Stimulated activated CD8-positive, alpha-beta memory T cell treated with anti-CD3 and anti-CD28 coated beads, Interleukin-2, amount 100 ng/mL, for 48 hours (primary cell): ENCODE results near the gene GPNMB.
"Not testable (repeated sequence)": the region's sequence is repeated elsewhere in the genome, so short reads cannot be mapped to it uniquely, and the experiment has no call there.

Source experiments
- DNase-seq, 2 donors: peaks; one replicate each; pipeline ENCODE4 v3.0.0-alpha.2; 2020; ENCODE audit warnings: low read depth in 2 of 2

Gene GPNMB

GRCh38 chr7:23306936-23307521 lies 60.5 kb downstream of the GPNMB start:
- no peak for DNase-seq

- no peak for DNase-seq
Observed at GRCh38 chr7:23308754-23309153, 62.2 kb downstream of the GPNMB start.

GRCh38 chr7:23312141-23312540 lies 65.6 kb downstream of the GPNMB start:
- DNase-seq, result not testable (repeated sequence)

DNA sequence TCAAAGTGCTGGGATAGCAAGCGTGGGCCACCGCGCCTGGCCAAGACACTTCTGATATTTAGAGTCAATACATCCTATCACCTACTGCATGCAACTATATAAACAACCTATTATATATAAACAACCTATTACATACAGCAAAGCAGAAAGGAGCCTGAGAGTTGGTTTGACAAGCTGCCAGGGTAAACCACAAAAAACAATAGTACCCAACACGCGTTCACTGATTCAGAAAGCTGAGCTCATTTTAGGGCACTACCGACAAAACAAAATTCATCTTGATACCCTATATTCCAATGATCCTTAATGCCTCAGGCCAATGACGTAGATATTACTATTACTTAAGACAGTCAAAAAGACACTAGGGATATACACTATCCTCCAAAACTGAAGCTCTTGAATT lies 68.8 kb downstream of the GPNMB start:
- DNase-seq, result no peak
